Smooth muscle cell (in vitro differentiated cells): ENCODE results near the gene KRT36. TPM values are rescaled to one million over a fixed set of nuclear protein-coding genes. Genes with fewer than 3 reads are reported as not detected.

Experiments used
- DNase-seq: peaks from one replicate; lab custom pipeline; 2025; ENCODE audit not compliant: unreplicated experiment; lab: John Stamatoyannopoulos, UW
- H2AFZ ChIP-seq: fragments of 200-600 bp; sonication (generic); 2 replicates; pipeline ENCODE4 v1.6.0; 2016; ENCODE audit warnings: antibody characterized with exemption, low read depth, mild to moderate bottlenecking
- H3F3A ChIP-seq: fragments of 200-600 bp; sonication (generic); 2 replicates; pipeline ENCODE4 v1.6.0; 2017; ENCODE audit warnings: antibody characterized with exemption, low read depth
- H3K27ac ChIP-seq: fragments of 200-600 bp; sonication (generic); 2 replicates; pipeline ENCODE4 v1.5.1; 2016; ENCODE audit warnings: low read depth, mild to moderate bottlenecking
- H3K27me3 ChIP-seq: fragments of 200-600 bp; sonication (generic); 2 replicates; pipeline ENCODE4 v1.6.1; 2016; ENCODE audit warnings: low read depth, mild to moderate bottlenecking
- H3K36me3 ChIP-seq: fragments of 200-600 bp; sonication (generic); 2 replicates; pipeline ENCODE4 v1.5.1; 2016; ENCODE audit warnings: low read depth
- H3K4me1 ChIP-seq: fragments of 200-600 bp; sonication (generic); 2 replicates; pipeline ENCODE4 v1.5.1; 2016; ENCODE audit warnings: low read depth
- H3K4me2 ChIP-seq: fragments of 200-600 bp; sonication (generic); 2 replicates; pipeline ENCODE4 v1.6.0; 2016; ENCODE audit warnings: mild to moderate bottlenecking
- H3K4me3 ChIP-seq: fragments of 200-600 bp; sonication (generic); 2 replicates; pipeline ENCODE4 v1.5.1; 2016; ENCODE audit warnings: mild to moderate bottlenecking
- H3K79me2 ChIP-seq: fragments of 200-600 bp; sonication (generic); 2 replicates; pipeline ENCODE4 v1.6.0; 2016; ENCODE audit warnings: low read depth, mild to moderate bottlenecking
- H3K9ac ChIP-seq: fragments of 200-600 bp; sonication (generic); 2 replicates; pipeline ENCODE4 v1.6.0; 2016; ENCODE audit warnings: low read depth
- H3K9me3 ChIP-seq: fragments of 200-600 bp; sonication (generic); replicated peaks from 2 replicates; pipeline ENCODE4 v1.5.1; 2016; ENCODE audit warnings: low read depth
- H4K20me1 ChIP-seq: fragments of 200-600 bp; sonication (generic); 2 replicates; pipeline ENCODE4 v1.6.0; 2016; ENCODE audit warnings: low read depth
- WGBS: methylation state at CpG from one replicate; pipeline ENCODE4 v1.1.7; 2016; ENCODE audit warnings: low lambda C conversion rate; 5-methylcytosine and 5-hydroxymethylcytosine counted together
- polyA plus RNA-seq: library from polyadenylated mRNA; unstranded; fragments of >200 nt; fragmentation: Nextera tagmentation; extraction: Ambion mirVana; gene quantifications from 2 replicates; pipeline ENCODE4 v1.2.1, GENCODE V29; 2016
- total RNA-seq: library from RNA; depleted of rRNA; stranded (reverse); fragments of >200 nt; gene quantifications from 2 replicates; pipeline ENCODE4 v1.2.3, GENCODE V29; 2014
- TF ChIP-seq, protein P1 (sequence below): fragments of 200-600 bp; sonication (generic); IDR thresholded peaks from 2 replicates; pipeline ENCODE4 v1.5.1; 2017; ENCODE audit warnings: borderline replicate concordance, mild to moderate bottlenecking, antibody characterized with exemption; ENCODE audit not compliant: insufficient read depth, poor library complexity, severe bottlenecking

KRT36 gene
- total and polyA plus RNA-seq, 2 experiments from 2014 or later, result 0.09 TPM; not detected in 1

DNA sequence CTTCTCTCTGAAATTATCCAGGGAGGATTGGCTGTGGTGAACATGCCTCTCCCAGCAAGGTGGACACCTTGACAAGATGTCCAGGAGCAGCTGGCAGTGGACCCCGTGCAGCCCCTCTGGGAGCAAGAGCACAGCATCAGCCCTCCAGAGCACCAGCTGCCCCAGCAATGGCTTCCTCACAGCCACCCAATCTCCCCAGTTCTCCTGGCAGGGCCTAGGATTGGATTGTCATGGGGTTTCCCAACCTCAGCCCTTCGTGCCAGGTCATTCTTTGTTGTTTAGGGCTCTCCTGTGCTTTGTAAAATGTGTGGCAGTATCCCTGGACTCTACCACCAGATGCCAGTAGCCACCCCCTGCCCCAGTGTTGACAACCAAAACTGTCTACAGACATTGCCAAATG lies 1.8 kb upstream of the KRT36 start:
- TF ChIP-seq, protein P1, sequence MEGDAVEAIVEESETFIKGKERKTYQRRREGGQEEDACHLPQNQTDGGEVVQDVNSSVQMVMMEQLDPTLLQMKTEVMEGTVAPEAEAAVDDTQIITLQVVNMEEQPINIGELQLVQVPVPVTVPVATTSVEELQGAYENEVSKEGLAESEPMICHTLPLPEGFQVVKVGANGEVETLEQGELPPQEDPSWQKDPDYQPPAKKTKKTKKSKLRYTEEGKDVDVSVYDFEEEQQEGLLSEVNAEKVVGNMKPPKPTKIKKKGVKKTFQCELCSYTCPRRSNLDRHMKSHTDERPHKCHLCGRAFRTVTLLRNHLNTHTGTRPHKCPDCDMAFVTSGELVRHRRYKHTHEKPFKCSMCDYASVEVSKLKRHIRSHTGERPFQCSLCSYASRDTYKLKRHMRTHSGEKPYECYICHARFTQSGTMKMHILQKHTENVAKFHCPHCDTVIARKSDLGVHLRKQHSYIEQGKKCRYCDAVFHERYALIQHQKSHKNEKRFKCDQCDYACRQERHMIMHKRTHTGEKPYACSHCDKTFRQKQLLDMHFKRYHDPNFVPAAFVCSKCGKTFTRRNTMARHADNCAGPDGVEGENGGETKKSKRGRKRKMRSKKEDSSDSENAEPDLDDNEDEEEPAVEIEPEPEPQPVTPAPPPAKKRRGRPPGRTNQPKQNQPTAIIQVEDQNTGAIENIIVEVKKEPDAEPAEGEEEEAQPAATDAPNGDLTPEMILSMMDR, result no peak
- no peaks in the 10 kb centered on the region for H3K36me3 ChIP-seq
- no peaks in the 10 kb centered on the region for H3K79me2 ChIP-seq
- H3K27me3 ChIP-seq, result no peaks in the 10 kb centered on the region
- no peak overlapping the region for H3K4me3 ChIP-seq
- H4K20me1 ChIP-seq, result no peaks in the 10 kb centered on the region
- no peaks in the 10 kb centered on the region for H3K9me3 ChIP-seq
- H3K27ac ChIP-seq, result no peak overlapping the region
- H3K4me1 ChIP-seq, result no peaks in the 10 kb centered on the region
- H3K9ac ChIP-seq, result no peak overlapping the region
- no peak for DNase-seq
- H2AFZ ChIP-seq, result no peak overlapping the region
- H3F3A ChIP-seq, result no peaks in the 10 kb centered on the region
- WGBS, result 90% methylated on average over 2 of the region's 2 CpGs
- H3K4me2 ChIP-seq, result no peak overlapping the region

GRCh38 chr17:41490000-41490990 lies 585 bp upstream of the KRT36 start:
- WGBS, result 76% methylated on average over 10 of the region's 10 CpGs
- no peak overlapping the region for H3K9ac ChIP-seq
- no peaks in the 10 kb centered on the region for H3F3A ChIP-seq
- TF ChIP-seq, protein P1, result no peak
- no peak overlapping the region for H3K27ac ChIP-seq
- no peak for DNase-seq
- no peak overlapping the region for H3K4me2 ChIP-seq
- no peak overlapping the region for H2AFZ ChIP-seq
- H3K4me1 ChIP-seq, result no peaks in the 10 kb centered on the region
- no peaks in the 10 kb centered on the region for H4K20me1 ChIP-seq
- H3K4me3 ChIP-seq, result no peak overlapping the region
- H3K9me3 ChIP-seq, result no peaks in the 10 kb centered on the region
- no peaks in the 10 kb centered on the region for H3K36me3 ChIP-seq
- H3K79me2 ChIP-seq, result no peaks in the 10 kb centered on the region
- no peaks in the 10 kb centered on the region for H3K27me3 ChIP-seq

- no peak for DNase-seq
Measured at GRCh38 chr17:41486809-41487530, 2.7 kb downstream of the KRT36 start.

More at GRCh38 chr17:41486809-41487530, 2.7 kb downstream of the KRT36 start:
- no peaks in the 10 kb centered on the region for H4K20me1 ChIP-seq
- no peak overlapping the region for H3K27ac ChIP-seq
- no peaks in the 10 kb centered on the region for H3K27me3 ChIP-seq
- no peak overlapping the region for H3K4me2 ChIP-seq
- 64% methylated on average over 28 of the region's 29 CpGs for WGBS
- no peaks in the 10 kb centered on the region for H3K36me3 ChIP-seq
- H3K79me2 ChIP-seq, result no peaks in the 10 kb centered on the region
- no peak overlapping the region for H3K9ac ChIP-seq
- no peaks in the 10 kb centered on the region for H3K9me3 ChIP-seq
- TF ChIP-seq, protein P1, result peak; percentile 42
- no peak overlapping the region for H3K4me3 ChIP-seq
- H3F3A ChIP-seq, result no peaks in the 10 kb centered on the region
- no peaks in the 10 kb centered on the region for H3K4me1 ChIP-seq
- no peak overlapping the region for H2AFZ ChIP-seq
